Suprapubic skin (tissue), 4 donors: ENCODE data around the gene TSHZ2.

Experiments
- CTCF ChIP-seq, 2 donors: fragments of 200-600 bp in 1 of 2; fragments of 450-650 bp in 1 of 2; sonication (generic) in 1 of 2; IDR thresholded peaks; one replicate each; pipeline ENCODE4 v1.5.1; 2016 to 2019; ENCODE audit warnings: antibody characterized with exemption in 2 of 2, mild to moderate bottlenecking in 1 of 2, moderate library complexity in 1 of 2
- EP300 ChIP-seq: sonication (generic); formaldehyde crosslinking; IDR thresholded peaks from one replicate; pipeline ENCODE4 v1.6.1; 2017; ENCODE audit warnings: antibody characterized with exemption
- POLR2A ChIP-seq, 2 donors: fragments of 450-650 bp; IDR thresholded peaks; one replicate each; pipeline ENCODE4 v1.6.1; 2017; ENCODE audit warnings: antibody characterized with exemption in 2 of 2, mild to moderate bottlenecking in 2 of 2, moderate library complexity in 2 of 2
- POLR2AphosphoS5 ChIP-seq, 3 donors: sonication (generic); formaldehyde crosslinking; IDR thresholded peaks; one replicate each; pipeline ENCODE4 v1.6.1; 2017; ENCODE audit warnings: antibody characterized with exemption in 3 of 3

- TF ChIP-seq POLR2AphosphoS5 (IDR thresholded peaks at IDR 0.05): no peak
- TF ChIP-seq CTCF (IDR thresholded peaks at IDR 0.05): no peak
- TF ChIP-seq POLR2A (IDR thresholded peaks at IDR 0.05): no peak
- TF ChIP-seq EP300: no peak
Measured at GRCh38 chr20:53453076-53453475, 480.9 kb downstream of the TSHZ2 start.
